Stimulated activated CD8-positive, alpha-beta memory T cell treated with anti-CD3 and anti-CD28 coated beads, Interleukin-15, amount 100 ng/mL, for 4 hours (primary cell): Measurements from ENCODE around the gene TWIST2.

Source experiments
- DNase-seq, 2 donors: peaks; one replicate each; pipeline ENCODE4 v3.0.0-alpha.2; 2020; ENCODE audit warnings: low read depth in 2 of 2

Gene TWIST2

DNA sequence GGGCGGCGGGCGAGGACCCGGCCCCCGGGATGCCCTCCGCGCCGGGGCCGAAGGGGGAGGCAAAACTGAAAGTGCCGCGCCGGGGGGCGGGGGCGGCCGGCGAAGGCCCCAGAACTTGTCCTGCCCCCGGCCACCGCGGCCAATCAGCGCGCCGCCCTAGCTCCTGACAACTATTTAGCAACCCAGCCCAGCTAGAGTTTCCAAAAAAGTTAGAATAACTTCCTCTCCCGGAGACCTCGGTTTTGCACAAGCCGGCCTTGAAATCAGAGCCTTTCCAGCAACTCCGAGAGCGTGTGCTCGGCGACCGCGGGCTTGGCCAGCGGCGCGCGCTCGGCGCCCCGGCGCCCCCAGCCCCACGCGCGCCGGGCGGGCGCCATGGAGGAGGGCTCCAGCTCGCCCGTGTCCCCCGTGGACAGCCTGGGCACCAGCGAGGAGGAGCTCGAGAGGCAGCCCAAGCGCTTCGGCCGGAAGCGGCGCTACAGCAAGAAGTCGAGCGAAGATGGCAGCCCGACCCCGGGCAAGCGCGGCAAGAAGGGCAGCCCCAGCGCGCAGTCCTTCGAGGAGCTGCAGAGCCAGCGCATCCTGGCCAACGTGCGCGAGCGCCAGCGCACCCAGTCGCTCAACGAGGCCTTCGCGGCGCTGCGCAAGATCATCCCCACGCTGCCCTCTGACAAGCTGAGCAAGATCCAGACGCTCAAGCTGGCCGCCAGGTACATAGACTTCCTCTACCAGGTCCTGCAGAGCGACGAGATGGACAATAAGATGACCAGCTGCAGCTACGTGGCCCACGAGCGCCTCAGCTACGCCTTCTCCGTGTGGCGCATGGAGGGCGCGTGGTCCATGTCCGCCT lies at the start of gene TWIST2:
Gene TWIST2, plus strand, starts transcription at position 245 of the 850 bp plus-strand sequence. Its CDS starts 131 bp downstream, at position 376.
- DNase-seq: no peak

GRCh38 chr2:238801791-238802190 lies 46.1 kb upstream of the TWIST2 start:
- no peak for DNase-seq

GRCh38 chr2:238802957-238803356 lies 44.9 kb upstream of the TWIST2 start:
- no peak for DNase-seq

DNA sequence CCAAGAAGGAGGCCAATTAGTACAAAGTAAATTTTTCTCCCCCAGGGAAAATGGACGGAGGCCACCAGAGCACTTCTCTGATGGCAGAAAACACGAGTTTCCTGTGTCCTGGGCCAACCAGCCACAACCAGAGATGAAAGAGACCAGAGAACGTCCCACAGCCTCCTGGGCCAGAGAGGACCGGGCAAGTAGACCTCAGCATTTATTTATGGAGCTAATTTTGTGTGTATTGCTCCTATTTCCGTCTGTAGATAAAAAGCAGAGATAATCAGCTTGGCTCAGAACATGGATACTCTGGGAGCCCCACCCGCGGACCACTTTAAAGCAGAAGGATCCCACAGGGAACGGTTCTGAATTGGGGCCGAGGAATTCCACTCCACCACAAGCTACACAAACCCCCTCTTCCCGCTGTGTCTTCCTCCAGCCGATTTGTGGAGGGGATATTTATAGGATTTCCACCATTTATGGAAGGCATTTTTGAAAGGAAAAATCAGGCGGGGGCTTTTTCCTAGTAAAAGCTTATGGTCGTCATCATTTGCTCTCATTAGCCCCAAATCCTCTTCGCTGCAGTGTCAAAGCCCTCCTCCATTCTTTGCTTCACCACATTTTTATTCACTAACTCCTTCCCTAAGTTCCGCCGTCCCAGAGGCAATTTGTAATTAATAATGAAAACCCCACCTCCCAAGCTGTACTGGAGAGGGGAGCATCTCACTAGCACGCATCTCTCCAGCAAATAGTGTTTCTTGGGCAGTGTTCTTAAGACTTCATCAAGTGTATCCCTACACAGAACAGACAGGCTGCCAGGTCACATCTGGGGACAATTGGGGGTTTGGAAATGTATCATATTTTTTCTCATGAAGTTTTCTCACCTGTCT lies 43.7 kb upstream of the TWIST2 start:
- DNase-seq: no peak

- no peak for DNase-seq
These were observed 39.1 kb upstream of the TWIST2 start for GRCh38 chr2:238808761-238809160.

DNA sequence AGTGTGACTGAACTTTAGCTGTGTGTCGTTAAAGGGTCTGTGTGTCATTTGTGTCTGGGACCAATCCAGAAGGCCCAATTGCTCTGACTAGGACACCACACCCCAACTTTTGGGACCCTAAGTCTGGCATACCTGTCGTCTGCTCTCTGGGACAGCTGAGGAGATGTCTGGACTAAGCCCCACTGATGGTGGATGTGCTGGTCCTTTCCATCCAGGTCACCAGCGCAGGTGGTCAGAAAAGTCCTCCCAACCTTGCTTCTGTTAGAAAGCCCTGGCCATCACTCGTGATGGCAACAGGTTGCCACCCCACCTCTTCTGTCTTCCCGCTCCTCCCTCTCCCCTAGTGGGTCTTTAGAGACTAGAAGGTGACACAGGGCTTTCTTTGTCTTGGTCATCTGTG lies 37.6 kb upstream of the TWIST2 start:
- no peak for DNase-seq

DNA sequence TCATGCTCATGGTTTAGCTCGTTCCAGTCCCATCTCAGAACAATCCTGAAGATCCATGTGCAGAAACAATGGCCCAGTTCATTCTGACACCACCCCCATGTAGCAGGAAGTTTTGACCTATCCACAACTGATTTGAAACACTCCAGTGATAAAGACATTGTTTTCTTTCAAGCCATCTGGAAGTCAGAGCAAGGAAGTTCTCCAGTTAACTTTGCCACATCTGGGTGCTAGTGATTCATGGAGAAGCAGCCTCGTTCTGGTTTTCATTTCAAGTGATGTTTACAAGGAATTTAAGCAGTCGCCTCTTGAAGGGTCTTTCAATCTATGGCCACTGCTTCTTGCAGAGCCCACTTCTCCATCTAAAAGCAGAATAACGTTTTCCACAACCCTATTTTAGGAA lies 36.6 kb upstream of the TWIST2 start:
- no peak for DNase-seq

- no peak for DNase-seq
These were observed 36.1 kb upstream of the TWIST2 start for GRCh38 chr2:238811759-238812158.

DNA sequence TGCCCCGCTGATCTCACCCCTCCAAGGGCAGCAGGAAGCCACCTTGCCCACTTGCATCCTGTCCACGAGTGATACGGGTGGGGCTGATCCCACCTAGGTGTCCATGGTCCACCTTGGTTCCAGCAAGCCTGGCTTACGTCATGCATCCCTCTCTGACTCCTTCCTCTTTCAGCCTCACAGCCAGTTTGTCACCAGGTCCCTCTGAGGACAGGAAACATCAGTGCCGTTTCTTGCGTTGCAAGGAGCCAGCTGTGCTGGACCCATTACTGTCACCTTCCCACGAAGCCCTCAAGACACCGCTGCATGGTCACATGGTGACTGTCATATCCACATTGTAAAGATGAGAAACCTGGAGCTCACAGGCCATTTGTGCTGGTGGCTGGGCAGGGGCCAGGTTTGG lies 34.8 kb upstream of the TWIST2 start:
- DNase-seq: no peak

GRCh38 chr2:238814815-238815214 lies 33.1 kb upstream of the TWIST2 start:
- DNase-seq: no peak

- DNase-seq: no peak
These were observed 31.6 kb upstream of the TWIST2 start for GRCh38 chr2:238816291-238816690.

DNA sequence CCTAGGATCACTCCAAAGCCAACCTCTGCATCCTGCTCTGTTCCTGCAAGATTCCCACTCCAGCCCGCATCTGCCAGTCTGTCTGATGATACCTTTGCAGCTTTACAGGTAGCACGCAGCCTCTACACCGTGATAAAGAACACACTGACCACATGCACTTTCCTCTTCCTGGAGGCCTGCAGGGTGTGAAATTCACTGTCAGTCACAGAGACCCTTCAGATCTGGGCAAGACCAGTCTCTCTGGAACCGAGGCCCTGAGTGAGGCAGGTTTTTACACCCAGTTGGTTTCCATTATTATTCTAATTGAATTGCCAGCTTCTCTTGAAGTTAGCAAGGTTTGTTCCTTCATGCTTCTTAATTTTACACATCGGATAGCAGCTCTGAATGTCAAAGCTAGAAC lies 30.5 kb upstream of the TWIST2 start:
- no peak for DNase-seq

GRCh38 chr2:238817891-238818290 lies 30.0 kb upstream of the TWIST2 start:
- DNase-seq: no peak

- DNase-seq: no peak
These were observed 29.3 kb upstream of the TWIST2 start for GRCh38 chr2:238818561-238818960.

DNA sequence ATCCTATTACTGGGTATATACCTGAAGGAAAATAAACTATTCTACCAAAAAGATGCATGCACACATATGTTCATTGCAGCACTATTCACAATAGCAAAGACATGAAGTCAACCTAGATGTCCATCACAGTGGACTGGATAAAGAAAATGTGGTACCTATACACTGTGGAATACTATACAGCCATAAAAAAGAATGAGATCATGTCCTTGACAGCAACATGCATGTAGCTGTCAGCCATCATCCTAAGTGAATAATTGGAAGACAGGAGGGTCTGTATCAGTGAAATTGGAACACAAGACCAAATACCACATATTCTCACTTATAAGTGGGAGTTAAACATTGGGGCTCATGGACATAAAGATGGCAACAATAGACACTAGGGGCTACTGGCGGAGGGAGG lies 27.7 kb upstream of the TWIST2 start:
- no peak for DNase-seq

DNA sequence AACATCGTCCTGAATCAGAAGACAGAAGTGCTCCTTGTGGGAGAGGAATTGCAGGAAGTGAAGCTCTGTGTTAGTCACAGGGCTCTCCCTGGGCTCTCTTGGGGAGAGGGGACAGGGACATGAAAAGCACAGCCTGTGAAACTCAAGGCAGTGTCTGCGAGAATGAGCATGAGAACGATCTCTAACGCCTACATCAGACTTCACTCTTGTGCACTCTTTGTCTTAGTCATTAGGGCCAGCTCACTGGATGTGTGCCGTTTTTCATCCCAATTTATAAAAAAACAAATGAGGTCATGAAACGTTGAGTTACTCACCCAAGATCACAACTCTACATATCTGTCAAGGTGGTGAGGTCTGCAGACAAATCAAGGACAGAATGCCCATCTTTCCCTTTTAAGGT lies 27.0 kb upstream of the TWIST2 start:
- no peak for DNase-seq

DNA sequence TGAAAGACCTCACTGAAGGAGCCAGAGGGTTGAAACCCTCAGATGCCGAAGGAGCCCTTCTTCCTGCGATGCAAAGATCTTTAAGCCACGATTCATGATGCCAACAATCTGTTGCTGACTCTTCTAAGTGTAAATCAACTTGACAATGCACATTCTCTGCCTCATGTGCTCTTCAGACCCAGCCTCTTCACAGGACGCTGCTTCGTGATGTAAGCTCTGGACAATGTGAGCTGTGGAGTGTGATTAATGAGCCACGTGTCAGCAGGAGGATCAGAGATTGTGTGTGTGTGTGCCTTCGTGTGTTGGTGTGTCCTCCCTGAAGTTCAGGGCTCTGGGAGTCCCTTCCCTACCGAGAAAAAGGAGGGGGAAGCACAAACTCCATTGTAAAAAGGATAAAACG lies 26.5 kb upstream of the TWIST2 start:
- DNase-seq: no peak

- DNase-seq: no peak
These were observed 25.8 kb upstream of the TWIST2 start for GRCh38 chr2:238821944-238822670.

GRCh38 chr2:238822955-238823354 lies 24.9 kb upstream of the TWIST2 start:
- no peak for DNase-seq

- no peak for DNase-seq
These were observed 16.7 kb upstream of the TWIST2 start for GRCh38 chr2:238831177-238831576.

- DNase-seq: no peak
These were observed 12.9 kb upstream of the TWIST2 start for GRCh38 chr2:238834982-238835381.

DNA sequence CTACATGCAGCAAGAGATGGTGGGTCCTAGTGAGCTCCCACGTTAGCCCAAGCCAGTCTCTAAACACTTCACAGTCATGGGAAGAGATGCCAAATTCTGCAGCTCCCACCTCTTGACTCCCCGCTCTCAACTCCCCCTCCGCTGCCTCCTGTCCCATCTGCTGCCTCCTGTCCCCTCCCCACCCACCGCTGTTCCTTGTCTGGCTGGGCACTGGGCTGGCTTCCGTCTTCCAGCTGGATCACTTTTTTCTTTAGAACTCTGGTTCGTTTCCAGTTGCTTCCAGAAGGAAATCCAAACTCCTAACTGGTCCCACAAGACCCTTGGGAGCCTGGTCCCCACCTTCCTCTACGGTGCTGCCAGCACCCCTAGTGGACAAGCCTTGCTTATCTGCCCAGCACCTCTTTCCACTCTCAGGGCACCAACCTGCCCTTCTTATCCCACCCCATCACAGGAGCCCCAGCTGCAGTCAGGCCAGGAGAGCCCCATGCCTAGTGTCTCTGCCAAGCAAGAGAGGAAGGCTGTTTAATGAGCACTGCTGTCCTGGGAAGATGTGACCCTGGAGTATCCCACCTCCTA lies 12.1 kb upstream of the TWIST2 start:
- DNase-seq: no peak
